Aorta (tissue), 5 donors: ENCODE results near the gene SEMA5B. TPM values are rescaled to one million over a fixed set of nuclear protein-coding genes. Genes with fewer than 3 reads are reported as not detected.

Experiments
- ATAC-seq: fragments of 200-7000 bp; cut with Tn5 transposase; one replicate; pipeline ENCODE4 v1.9.1; 2022; ENCODE audit warnings: moderate library complexity; ENCODE audit not compliant: low FRiP score
- DNase-seq, 2 donors: peaks; one replicate each; pipeline ENCODE4 v3.0.0-alpha.2; 2020
- H3K27ac ChIP-seq, 2 donors: one replicate each; pipeline ENCODE4 v1.5.1; 2013; ENCODE audit warnings: low read length in 2 of 2, mild to moderate bottlenecking in 2 of 2, moderate library complexity in 2 of 2, control low read depth in 1 of 2, inconsistent platforms in 1 of 2, low read depth in 1 of 2
- H3K27me3 ChIP-seq, 2 donors: one replicate each; pipeline ENCODE4 v1.6.1; 2013; ENCODE audit warnings: control low read depth in 1 of 2, low read length in 1 of 2, mild to moderate bottlenecking in 1 of 2, moderate library complexity in 1 of 2; ENCODE audit not compliant: insufficient read depth in 2 of 2, control insufficient read depth in 1 of 2
- H3K36me3 ChIP-seq, 2 donors: one replicate each; pipeline ENCODE4 v1.6.1; 2013; ENCODE audit warnings: control low read depth in 1 of 2, low read length in 1 of 2, mild to moderate bottlenecking in 1 of 2; ENCODE audit not compliant: insufficient read depth in 2 of 2, control insufficient read depth in 1 of 2
- H3K4me1 ChIP-seq, 2 donors: one replicate each; pipeline ENCODE4 v1.6.1; 2013; ENCODE audit warnings: low read length in 2 of 2, control low read depth in 1 of 2, mild to moderate bottlenecking in 1 of 2, moderate library complexity in 1 of 2; ENCODE audit not compliant: insufficient read depth in 2 of 2, control insufficient read depth in 1 of 2
- H3K4me3 ChIP-seq, 2 donors: one replicate each; pipeline ENCODE4 v1.5.1; 2013; ENCODE audit warnings: low read length in 2 of 2, control low read depth in 1 of 2, mild to moderate bottlenecking in 1 of 2
- H3K9me3 ChIP-seq: one replicate; pipeline ENCODE4 v1.6.1; 2013; ENCODE audit warnings: mild to moderate bottlenecking, low read length; ENCODE audit not compliant: control insufficient read depth
- WGBS, 2 donors: extraction: QIAGEN DNeasy Blood & Tissue Kit; methylation state at CpG; one replicate each; pipeline ENCODE4 v1.1.7; 2013; 5-methylcytosine and 5-hydroxymethylcytosine counted together
- intact Hi-C, 2 donors: fragments of 100-400 bp; cut with DNase I; formaldehyde crosslinking; loops; one replicate each; pipeline versions ENCODE4 v1.14.2 to v1.15.0; 2022
- polyA plus RNA-seq, 2 donors: library from polyadenylated mRNA; stranded (reverse); fragments of 200-250 nt; gene quantifications; one replicate each; pipeline ENCODE4 v1.2.3, GENCODE V29; 2013
- total RNA-seq, 2 donors: library from RNA; stranded (reverse); fragmentation: NEBNext Ultra II Directional; extraction: Animal tissue kit (Norgen Biotek cat#: 25700); gene quantifications; one replicate each; pipeline ENCODE4 v1.2.1, GENCODE V29; 2021
- donor health status: healthy with polysubstance abuse.
- donor health status: Bipolar disorder and iron deficiency.
- donor health status: DM: no; HTN: no; CAD: no.
- donor health status: DM: no; HTN: no; CAD: no.
- donor health status: DM: yes; HTN: yes; CAD: no.

Gene SEMA5B
- total and polyA plus RNA-seq, 4 donors: under 0.01 to 4.9 (median 0.92) TPM

DNA sequence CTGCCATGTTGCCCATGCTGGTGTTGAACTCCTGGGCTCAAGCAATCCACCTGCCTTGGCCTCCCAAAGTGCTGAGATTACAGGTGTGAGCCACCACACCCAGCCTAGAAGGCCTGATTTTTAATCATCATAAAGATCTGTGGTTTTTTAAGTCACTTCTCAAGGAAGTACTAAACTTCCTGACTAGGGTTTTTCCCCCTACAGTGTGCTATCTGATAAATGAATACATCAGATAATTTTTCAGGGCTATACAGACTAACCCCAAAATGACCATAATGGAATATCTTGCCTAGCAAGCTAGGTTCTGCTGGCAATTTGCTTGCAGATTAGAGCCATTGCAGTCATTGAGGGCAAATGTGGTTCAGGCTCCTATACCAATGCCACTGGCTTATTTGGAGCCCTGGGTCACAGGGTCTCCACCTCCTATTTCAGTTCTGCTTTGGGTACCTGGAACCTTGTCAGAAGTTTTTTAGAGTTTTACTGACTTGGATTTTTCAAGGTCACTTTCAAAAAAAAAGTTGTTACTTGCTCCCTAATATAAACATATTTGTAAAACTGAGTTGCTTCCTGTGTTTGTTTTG, 151.9 kb downstream of the SEMA5B start:
- intact Hi-C loops: no loop called here
- no peak overlapping the region for H3K4me3 ChIP-seq
- DNase-seq: no peak
- no peaks in the 10 kb centered on the region for H3K27me3 ChIP-seq
- H3K4me1 ChIP-seq: peaks cover 0 to 1% of the 10 kb centered on the region in 2 donors
- no peak for ATAC-seq
- H3K9me3 ChIP-seq: no peaks in the 10 kb centered on the region
- no peak overlapping the region for H3K27ac ChIP-seq
- H3K36me3 ChIP-seq: peaks cover 0 to 2% of the 10 kb centered on the region in 2 donors

DNA sequence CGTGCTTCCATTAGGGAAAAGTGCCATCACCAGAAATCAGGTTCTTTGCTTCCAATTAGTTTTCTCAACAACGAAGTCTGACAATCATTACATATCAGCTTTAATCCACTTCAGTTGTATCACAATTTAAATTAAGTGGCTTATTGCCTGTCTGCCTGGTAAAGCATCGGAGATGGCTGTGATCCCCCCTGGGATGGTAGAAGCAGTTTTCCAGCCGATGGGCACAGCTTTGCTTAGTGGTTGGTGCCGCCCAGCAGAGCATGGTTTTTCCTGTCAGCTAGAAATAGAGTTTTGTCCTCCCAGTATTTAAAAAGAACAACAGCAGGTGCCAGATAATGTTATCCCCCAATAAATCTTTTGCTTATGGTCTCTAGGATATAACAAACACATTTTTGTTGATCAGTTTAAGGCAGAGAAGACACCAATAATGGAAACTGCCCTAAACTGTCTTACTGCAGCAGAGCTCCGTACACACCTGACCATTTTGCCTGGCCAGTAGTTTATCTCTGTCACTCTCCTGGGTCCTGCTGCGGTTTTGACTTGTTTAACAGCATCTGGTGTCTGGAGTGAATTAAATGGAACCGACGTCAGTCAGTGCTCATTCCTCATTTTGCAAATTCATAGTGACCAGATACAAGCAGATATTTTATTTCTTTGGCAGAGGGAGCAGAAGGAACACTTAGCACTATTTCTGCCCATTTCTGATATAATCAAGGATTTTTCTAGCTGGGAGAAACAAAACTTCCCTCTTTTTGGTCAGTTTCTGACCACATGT, 153.6 kb downstream of the SEMA5B start:
- intact Hi-C loops: no loop called here
- Histone ChIP-seq H3K27ac (no peak overlapping the region), H3K4me1 (peaks cover 0 to 1% of the 10 kb centered on the region in 2 donors), H3K9me3 (no peaks in the 10 kb centered on the region), H3K4me3 (no peak overlapping the region), H3K27me3 (no peaks in the 10 kb centered on the region), H3K36me3 (no peaks in the 10 kb centered on the region)
- ATAC-seq (no peak), DNase-seq (no peak)
- WGBS, 2 donors: 90 to 93% methylated on average over 9 of the region's 9 CpGs

DNA sequence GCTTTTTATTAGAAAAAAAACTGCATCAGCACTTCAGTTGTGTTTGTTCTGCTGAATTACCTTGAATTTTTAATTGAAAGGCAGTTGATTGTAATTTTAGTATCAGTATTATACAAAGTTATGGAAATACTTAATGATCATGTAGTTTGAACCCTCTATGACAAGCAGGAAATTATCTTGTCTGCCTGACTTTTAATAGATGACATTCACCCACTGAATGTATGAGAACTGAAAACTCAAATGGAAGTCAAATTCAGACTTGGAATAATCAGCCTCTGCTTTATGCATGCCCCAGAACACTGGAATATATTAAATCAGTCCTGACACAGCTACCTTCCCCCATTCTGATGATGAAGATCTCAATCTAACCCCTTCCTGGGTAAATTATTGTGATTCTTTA, 159.2 kb downstream of the SEMA5B start:
- Histone ChIP-seq H3K4me1 (no peaks in the 10 kb centered on the region), H3K27ac (no peak overlapping the region), H3K9me3 (no peaks in the 10 kb centered on the region), H3K36me3 (peaks cover 0 to under 1% of the 10 kb centered on the region in 2 donors), H3K4me3 (no peak overlapping the region), H3K27me3 (no peaks in the 10 kb centered on the region)
- intact Hi-C loops: no loop called here
- ATAC-seq (no peak), DNase-seq (no peak)

DNA sequence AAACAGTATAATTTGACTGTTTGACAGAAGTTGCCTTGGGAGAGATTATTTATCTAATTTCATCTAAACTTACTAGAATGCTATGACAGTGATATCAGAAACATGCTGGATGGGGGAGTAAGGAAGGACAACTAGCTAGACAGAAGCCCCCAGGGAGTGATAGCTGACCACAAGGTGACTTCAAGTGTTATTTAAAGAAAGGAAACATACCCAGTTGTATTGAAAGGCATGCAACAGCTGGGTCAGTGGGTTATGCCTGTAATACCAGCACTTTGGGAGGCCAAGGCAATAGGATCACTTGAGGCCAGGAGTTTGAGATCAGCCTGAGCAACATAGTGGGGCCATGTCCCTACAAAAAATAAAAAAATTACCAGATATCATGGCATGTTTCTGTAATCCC, 163.1 kb downstream of the SEMA5B start:
- intact Hi-C loops: no loop called here
- no peaks in the 10 kb centered on the region for H3K4me1 ChIP-seq
- DNase-seq: no peak
- no peak for ATAC-seq
- H3K4me3 ChIP-seq: no peak overlapping the region
- H3K27me3 ChIP-seq: no peaks in the 10 kb centered on the region
- H3K36me3 ChIP-seq: peaks cover 0 to 2% of the 10 kb centered on the region in 2 donors
- no peaks in the 10 kb centered on the region for H3K9me3 ChIP-seq
- H3K27ac ChIP-seq: no peak overlapping the region

DNA sequence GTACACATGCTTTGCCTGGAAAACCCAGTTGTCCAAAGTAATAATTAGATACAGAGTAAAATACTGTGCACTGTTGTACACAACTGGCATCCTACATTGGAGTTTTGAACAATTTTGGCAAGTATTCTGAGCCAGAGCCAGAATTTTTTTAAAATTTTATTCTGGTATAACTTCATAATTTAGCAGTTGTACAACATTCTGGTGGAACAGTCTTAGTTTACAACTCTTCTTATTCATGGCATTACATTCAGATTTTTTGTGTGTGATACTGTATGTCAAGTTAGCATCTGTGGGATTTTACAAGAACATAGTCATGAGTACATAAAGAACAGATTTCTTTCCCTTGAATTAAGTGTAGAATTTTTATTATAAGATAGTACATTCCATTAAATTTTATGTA, 165.2 kb downstream of the SEMA5B start:
- intact Hi-C loops: no loop called here
- Histone ChIP-seq H3K27ac (no peak overlapping the region), H3K4me3 (no peak overlapping the region), H3K27me3 (no peaks in the 10 kb centered on the region), H3K9me3 (no peaks in the 10 kb centered on the region), H3K36me3 (peaks cover 0 to 2% of the 10 kb centered on the region in 2 donors), H3K4me1 (no peaks in the 10 kb centered on the region)
- ATAC-seq: no peak
- DNase-seq: no peak

Other genes starting within 250 kb of the SEMA5B start
- 10 to 100 TPM in 1 of 2 donors, 1 to 10 TPM in 1; 8.5 to 18.6 TPM for gene HSPBAP1, start 233.9 kb downstream of the SEMA5B start, total RNA-seq
- 10 to 100 TPM in 1 of 2 donors, 1 to 10 TPM in 1; 3.5 to 11.7 TPM for gene HSPBAP1, start 233.9 kb downstream of the SEMA5B start, polyA plus RNA-seq
- gene SLC49A4, start 232.7 kb downstream of the SEMA5B start, total RNA-seq: 10 to 100 TPM; 10.3 to 13.4 TPM
- gene SLC49A4, start 232.7 kb downstream of the SEMA5B start, polyA plus RNA-seq: 1 to 10 TPM; 3.1 to 6.8 TPM
- gene PDIA5, start 39.3 kb upstream of the SEMA5B start, total RNA-seq: 10 to 100 TPM; 38.4 to 50.4 TPM
- gene PDIA5, start 39.3 kb upstream of the SEMA5B start, polyA plus RNA-seq: 10 to 100 TPM in 1 of 2 donors, 1 to 10 TPM in 1; 8.6 to 22.3 TPM
- gene SEC22A, start 174.2 kb upstream of the SEMA5B start, total RNA-seq: 10 to 100 TPM; 16.1 to 17.3 TPM
- gene SEC22A, start 174.2 kb upstream of the SEMA5B start, polyA plus RNA-seq: 10 to 100 TPM; 10.2 to 11.0 TPM